NCI-H1092 (cell line): ENCODE measurements around the gene PRKAR1B.

Experiments
- DNase-seq: peaks from one replicate; lab custom pipeline; 2025; lab: John Stamatoyannopoulos, UW

The PRKAR1B gene

DNA sequence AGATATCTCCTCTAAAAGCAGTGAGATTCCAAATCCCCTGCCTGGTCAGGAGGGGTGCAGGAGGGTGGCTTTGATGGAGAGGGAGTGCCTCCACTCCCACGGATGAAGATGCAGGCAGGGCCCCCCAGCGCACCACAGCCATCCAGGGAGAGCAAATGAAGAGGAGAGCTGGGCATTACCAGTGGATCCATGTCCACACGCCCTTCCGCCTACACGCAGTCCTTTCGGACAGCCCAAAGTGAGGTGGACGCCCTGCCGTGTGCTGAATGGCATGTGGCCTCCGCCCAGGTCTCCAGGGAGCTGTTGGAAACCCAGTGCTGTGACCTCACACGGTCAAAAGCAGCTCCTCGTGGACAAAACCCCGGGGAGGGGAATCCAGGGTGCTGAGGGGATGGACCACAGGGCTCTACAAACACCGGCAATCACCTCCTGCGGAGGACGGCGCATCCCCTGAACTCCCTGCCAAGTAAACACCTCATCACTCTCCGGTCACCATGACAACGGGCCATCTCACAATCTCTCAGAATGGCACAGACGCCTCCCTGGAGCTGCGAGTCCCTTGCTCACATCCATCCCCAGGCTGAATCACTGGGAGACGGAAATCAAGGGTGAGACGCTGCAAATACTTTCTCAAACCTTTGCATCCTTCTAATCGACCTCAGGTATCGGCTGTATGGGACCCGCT lies 35.6 kb downstream of the PRKAR1B start:
- no peak for DNase-seq

DNA sequence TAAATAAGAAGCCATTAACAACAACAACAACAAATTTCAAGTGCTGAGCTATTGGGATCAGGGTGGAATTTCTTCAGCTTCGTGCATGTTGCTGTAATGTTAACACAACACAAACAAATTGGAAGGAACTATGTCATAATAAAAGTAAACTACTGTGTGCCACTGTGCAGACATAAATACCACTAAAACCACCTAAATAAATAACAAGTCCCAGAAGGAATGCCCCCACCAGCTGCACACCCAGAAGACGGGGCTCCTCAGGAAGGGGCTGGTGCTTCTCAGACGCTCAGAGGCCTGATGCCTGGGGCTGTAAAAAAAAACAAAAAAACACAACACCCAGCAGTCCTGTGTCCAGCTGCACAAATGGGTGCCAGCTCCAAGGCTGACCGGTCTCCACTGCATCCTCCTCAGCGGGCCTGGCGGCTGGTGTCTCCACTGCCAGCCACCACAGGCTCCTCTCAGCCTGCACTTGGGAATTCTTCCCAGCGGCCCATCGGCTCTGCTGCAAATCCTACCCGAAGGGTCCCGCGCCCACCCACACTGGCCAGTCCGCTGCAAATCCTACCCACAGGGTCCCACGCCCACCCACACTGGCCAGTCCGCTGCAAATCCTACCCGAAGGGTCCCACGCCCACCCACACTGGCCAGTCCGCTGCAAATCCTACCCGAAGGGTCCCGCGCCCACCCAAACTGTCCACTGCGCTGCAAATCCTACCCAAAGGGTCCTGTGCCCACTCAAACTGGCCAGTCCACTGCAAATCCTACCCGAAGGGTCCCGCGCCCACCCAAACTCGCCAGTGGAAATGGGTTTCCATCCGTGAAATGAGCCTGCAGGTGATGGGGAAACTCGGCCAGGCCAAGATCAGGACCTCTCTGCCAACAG lies 36.4 kb downstream of the PRKAR1B start:
- DNase-seq, result no peak

DNA sequence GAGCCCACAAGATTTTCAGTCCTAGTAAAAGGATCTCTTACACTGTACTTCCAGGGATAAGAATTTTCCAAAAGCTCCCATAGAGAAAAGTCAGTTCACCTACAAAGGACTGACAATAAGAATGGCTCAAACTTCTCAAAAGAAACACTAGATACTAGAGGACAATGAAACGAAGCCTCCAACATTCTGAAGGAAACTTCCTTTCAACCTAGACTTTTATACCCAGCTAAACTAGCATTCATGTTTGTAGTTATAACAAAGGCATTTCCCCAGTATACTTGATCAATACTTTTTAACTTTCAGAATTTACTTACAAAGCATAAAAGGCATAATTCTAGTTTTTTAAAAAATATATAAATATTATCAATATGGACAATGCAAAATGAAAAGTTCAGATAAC lies 41.5 kb downstream of the PRKAR1B start:
- no peak for DNase-seq

DNA sequence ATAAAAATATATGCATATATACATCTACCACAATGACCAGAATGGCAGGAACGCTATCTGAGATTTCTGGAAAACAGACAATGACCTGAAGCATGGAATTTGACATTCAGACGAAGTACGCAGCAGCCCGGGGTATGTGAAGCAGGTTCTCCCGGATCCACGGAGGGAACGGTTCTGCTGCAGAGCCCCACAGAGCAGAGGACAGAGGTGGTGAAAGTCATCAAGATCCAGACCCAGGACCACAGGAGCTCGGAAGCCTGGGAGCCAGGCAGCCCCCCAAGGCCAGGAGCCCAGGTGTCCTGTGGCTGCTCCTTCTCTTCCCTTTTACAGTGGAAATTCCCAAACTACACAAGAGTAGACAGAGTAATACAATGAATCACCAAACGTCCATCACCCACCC lies 42.7 kb downstream of the PRKAR1B start:
- DNase-seq, result no peak

DNA sequence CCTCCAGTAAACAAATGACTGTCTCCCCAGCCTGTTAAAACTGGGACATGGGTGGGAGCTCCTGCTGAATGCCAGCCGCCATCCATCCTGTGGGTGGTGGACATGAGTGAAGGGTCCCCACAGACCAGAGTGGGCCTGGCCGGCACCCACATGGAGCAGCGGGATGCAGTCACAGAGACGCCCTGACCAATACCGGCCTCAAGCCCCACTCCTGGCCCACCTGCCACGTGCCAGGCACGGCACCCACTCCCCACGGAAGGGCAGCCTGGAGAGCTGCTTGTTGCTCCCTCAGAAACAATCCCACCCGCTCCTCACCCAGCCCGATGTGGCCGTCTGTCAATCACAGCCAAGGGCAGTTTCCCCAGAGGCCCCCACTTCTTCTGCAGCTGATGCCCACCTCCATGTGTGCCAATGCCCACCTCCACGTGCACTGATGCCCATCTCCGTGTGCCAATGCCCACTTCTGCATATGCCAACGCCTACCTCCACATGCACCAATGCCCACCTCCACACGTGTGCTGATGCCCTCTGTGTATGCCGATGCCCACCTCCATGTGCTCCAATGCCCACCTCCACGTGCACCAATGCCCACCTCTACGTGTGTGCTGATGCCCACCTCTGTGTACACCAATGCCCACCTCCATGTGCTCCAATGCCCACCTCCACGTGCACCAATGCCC lies 43.4 kb downstream of the PRKAR1B start:
- no peak for DNase-seq

DNA sequence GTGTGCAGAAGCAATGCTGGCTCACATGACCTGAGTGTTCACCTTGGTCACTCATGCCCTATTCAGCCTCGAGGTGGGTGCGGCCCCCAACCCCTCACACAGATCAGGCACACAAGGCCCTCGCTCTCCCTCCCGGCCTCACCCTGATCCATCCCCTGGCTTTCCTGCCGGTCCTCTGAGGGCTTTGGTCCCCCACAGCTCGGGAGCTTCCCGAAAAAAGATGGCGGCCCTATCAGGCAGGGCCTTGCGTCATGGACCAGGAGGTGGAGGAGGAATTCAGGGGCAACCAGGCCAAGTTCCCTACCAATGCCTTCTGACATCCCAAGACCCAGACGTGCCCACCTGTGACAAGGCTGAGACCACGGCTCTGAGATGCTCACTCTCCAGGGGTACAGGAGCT lies 44.3 kb downstream of the PRKAR1B start:
- DNase-seq, result no peak

DNA sequence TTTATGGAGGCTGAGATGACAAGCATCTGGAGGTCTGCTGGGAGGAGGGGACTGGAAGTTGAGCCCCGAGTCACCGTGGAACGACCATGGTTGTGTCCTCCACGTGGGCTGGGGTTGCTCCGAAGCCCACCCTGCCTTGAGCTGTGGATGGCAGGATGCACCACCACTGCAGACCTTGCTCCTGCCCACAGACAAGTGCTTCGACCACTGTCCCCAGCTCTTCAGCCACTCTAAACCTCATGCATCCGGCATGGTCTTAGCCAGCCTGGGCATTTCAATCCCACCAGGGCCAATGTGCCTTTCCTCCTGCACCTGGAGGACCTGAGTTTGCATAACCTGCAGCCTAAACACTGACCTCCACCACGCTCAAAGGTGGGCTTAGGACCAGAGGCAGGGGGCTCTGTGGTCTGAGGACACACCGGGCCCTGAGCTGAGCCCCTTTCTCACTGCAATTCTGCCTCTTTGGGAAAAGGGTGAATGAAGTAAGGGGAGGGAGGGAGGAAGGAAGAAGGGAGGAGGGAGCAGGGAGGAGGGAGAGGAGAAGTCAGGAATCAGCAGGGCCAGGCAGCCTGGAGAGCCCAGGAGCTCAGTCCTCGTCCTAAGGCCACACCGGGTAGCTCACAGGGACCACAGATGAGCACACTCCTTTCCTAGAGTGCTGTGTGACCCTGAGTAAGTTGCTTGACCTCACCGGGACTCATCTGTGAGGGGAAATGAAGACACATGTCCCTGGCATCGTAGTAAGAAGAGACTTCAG lies 45.4 kb downstream of the PRKAR1B start:
- DNase-seq, result no peak

DNA sequence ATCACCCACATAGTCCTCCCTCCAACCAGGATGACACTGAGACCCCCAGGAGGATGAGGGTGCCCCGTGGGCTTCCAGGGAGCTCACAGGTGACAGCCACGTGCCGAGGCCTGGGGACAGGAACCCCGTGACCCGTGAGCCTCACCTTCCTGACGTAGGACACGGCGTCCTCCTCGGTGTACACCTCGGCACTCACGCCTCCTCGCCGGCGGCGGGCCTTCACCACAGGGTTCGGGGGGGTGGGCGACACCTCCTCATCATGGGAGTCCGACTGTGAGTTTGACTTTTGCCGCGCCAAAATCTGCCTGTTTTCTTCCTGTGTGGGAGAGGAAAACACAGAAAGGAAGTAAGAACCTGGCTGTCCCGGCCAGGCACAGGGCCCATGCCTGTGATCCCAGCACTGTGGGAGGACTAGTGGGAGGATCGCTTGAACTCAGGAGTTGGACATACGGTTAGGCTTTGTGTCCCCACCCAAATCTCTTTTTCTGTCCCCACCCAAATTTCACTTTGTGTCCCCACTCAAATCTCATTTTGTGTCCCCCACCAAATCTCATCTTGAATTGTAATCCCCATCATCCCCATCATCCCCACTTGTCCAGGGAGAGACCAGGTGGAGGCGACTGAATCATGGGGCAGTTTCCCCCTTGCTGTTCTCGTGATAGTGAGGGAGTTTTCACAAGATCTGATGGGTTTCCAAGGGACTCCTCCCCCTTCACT lies 46.5 kb downstream of the PRKAR1B start:
- no peak for DNase-seq

DNA sequence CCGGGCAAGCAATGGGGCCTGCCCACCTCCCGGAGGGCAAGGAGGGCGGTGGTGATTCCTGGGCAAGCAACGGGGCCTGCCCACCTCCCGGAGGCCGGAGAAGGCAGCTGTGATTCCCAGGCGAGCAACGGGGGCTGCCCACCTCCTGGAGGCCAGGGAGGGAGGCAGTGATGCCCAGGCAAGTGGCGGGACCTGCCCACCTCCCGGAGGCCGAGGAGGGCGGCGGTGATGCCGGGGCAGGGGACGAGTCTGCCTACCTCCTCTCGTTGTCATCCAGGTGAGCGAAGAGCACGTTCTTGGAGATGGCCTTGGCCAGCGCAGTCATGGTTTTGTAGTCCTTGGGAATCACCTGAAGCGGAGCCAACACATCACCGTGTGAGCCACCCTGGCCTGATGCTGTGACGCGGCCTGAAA lies 50.1 kb downstream of the PRKAR1B start:
- no peak for DNase-seq

DNA sequence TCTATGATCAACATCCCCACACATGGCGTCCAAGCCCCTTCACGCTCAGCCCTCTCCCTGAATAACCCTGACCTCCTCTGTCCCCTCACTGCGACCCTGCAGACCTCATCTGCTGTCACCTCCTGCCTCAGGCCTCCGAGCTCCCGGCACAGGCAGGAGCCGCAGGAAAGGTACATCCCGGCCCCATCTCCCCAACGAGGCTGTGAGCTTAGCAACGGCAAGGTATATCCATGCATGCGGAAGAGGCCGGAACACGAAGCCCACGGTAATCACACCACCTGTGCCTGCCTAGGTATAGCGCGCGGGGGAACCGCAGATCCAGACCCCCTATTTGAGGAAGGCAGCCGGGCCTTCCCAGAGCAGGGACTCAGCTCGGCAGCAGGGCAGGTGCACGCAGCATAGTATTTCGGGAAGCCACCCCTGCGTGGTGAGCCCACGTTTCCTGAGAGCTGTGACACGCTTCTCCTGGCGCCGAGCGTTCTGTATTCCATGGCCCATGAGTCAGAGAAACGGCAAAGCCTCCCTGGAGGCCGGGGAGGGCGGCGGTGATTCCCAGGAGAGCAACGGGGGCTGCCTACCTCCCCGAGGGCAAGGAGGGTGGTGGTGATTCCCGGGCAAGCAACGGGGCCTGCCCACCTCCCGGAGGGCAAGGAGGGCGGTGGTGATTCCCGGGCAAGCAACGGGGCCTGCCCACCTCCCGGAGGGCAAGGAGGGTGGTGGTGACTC lies 50.7 kb downstream of the PRKAR1B start:
- DNase-seq, result no peak

DNA sequence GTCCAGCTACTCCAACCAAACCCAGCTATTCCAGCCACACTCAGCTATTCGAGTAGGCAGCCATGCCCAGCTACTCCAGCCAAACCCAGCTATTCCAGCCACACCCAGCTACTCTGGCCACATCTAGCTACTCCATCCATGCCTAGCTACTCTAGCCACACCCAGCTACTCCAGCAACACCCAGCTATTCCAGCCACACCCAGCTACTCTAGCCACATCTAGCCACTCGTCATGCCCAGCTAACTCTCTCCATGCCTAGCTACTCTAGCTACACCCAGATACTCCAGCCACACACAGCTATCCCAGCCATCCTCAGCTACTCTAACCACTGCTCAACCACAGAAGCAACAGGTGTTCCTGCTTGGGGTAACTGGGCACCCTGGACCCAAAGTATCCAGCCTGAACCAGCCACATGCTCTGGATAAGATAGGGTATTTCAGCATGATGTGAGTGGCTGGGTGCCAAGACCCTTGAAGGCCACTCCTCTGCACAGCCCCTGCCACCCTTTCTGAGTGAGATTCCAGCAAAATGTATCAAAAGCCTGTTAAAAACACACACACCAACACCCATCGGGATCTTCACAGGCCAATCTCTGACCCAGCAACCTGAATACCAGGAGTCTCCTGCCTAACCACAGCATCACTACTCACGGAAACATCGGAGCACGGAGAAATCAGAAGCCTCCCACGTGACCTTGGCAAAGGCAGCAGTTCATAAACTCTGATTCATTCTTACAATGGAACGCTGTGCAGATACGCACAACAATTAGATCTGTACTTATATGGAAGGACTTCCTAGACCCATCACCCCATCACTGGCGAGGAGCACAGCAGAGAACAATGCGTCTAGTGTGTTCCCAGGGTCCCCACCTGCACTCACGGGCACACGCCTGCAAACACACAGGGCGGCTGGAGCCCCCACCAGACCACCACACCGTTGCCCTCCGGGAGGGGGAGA lies 52.3 kb downstream of the PRKAR1B start:
- no peak for DNase-seq

DNA sequence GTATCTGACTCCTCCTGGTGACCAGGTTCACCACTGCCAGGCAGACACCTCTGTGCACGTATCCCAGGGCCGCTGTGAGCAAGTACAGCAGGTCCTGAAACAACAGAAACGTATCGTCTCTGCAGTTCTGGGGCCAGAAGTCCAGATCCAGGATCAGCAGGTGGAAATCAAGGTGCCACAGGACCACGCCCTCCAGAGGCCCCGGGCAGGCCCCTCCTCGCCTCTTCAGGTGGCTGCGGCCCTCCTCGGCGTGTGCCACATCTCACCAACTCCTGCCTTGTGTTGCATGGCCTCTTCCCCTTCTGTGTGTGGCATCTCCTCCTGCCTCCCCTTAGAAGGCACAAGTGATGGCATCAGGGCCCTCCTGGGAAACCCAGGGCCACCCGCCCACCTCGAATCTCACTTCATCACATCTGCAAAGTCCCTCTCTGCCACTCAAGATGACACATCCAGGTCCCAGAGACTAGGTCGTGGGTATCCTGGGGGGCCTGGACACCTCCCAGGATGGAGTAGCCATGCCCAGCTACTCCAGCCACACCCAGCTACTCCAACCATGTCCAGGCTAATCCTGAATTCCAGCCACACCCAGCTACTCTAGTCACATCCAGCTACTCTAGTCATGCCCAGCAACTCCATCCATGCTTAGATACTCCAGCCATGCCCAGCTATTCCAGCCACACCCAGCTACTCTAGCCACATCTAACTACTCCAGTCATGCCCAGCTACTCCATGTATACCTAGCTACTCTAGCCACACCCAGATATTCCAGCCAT lies 53.2 kb downstream of the PRKAR1B start:
- no peak for DNase-seq

DNA sequence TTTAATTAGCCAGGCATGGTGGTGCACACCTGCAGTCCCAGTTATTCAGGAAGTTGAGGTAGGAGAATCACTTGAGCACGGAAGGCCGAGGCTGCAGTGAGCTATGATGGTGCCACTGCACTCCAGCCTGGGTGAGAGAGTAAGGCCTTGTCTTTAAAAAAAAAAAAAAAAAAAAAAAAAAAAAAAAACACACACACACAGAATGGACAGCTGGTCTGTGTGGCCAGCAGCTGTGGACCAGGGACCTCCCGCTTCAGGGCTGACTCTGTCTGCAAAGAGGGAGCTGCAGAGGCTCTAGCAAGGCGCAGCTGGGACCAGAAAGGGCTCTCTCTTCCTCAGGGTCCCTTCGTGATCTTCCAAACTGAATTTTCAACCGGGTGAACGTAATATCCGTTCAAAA lies 54.2 kb downstream of the PRKAR1B start:
- no peak for DNase-seq

DNA sequence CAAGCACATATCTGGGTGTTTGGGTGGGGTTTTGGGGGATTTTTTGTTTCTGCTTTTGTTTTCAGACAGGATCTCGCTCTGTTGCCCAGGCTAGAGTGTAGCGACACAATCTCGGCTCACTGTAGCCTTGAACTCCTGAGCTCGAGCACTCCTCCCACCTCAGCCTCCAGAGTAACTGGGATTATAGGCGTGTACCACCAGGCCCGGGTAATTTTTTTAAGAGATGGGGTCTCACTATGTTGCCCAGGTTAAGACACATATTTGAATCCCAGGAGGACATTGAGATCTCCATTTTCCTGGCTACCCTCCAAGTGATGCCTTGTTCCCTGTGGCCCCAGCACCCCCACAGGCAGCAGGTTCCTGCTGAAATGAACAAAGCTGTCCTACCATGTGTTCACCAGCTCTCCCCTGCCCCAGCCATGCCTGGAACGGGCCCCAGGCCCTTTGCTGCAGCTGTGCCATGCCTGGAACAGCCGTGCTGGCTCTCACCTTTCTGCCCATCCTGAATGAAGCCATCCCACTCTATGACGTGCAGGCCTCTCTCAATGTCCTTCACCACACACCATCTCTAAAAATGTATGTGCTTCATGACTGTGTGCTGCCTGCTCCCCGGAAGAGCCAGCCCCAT lies 55.6 kb downstream of the PRKAR1B start:
- DNase-seq, result no peak

DNA sequence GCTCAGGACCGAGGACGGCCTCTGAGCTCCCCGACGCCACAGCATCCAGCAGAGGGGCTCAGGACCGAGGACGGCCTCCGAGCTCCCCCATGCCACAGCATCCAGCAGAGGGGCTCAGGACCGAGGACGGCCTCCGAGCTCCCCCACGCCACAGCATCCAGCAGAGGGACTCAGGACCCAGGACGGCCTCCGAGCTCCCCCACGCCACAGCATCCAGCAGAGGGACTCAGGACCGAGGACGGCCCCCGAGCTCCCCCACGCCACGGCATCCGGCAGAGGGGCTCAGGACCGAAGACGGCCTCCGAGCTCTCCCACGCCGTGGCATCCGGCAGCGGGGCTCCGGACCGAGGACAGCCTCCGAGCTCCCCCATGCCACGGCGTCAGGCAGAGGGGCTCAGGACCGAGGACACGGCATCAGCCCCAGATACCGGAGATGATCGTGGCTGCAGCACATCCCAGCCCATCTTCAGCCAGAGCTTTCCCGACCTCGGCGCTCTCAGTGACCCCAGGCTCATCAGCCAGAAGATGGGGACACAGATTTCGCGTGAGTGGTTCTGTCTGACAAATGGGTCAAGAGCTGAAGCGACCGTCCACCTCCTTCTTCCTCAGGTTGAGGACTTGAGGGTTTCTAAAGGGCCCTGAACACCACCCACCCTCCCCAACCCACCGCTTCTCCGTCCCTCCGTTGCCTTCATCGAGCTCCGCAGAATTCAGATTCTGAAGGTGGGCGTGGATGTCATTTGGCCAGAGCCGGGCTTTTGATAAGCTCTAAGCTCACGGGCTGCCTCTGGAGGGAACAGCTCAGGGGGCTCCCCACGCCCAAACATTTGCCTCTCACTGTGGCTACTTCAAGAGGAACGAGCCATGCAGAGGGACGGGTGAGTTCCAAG lies 56.3 kb downstream of the PRKAR1B start:
- DNase-seq, result no peak

DNA sequence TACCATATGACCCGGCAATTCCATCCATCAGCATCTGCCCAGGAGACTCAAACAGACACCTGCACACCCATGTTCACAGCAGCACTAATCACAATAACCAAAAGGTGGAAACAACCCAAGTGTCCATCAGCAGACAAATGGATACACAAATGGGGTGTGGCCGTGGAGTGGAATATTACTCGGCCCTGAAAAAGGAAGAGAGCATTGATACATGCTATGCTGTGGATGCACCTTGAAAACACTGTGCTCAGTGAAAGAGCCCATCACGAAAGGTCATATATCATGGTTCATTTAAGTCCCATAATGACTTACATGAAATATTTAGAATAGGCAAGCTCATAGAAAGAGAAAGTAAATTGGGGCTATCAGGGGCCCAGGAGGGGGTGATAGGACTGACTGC lies 58.1 kb downstream of the PRKAR1B start:
- no peak for DNase-seq

DNA sequence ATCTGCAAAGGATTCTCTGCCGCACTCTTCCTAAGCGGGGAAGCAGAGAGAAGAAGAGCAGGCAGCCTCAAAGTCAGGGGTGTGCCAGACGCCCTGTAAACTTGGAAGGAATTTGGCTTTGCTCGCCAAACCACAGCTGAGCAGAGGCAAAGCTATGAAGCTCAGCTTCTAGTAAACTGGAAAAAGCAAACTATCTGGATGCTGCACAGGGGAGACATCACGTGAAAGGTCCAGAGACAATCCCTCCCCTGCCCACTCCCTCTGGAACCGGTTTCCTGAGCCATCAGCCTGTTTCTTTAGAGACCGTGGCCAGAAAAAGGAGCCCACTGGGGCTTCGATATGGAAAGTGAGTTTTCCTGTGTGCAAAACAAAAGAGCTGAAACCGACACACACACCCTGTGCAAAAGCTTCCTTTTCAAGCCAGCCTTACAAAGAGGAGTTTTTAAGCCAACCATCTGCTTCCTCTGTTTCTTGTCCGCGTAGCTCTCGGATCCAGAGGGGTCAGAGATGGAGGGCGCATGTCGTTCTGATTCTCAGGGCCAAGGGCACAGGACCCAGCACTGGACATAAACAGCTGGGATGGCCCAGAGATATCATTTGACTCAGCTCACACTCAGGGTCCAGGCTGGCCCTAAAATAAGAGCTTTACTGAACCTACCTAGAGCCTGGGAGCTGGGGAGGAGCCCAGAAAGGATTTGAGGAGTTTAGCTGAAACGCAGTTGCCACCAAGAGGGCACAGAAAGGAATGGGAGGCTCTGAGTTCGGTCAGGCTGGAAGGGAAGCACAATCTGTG lies 58.7 kb downstream of the PRKAR1B start:
- DNase-seq, result no peak
